Type B pancreatic cell (in vitro differentiated cells): Measurements from ENCODE around the gene CPNE4. TPM values are rescaled to one million over a fixed set of nuclear protein-coding genes. Genes with fewer than 3 reads are reported as not detected.

Experiments used
- DNase-seq: peaks from one replicate; pipeline ENCODE4 v3.0.0; 2021; ENCODE audit warnings: mixed read lengths; ENCODE audit not compliant: unreplicated experiment; ENCODE audit errors: extremely low spot score
- H3K27ac Mint-ChIP-seq: 2 replicates; pipeline ENCODE4 v1.8.0; 2021; ENCODE audit warnings: mild to moderate bottlenecking, mixed read lengths
- H3K27me3 Mint-ChIP-seq: 2 replicates; pipeline ENCODE4 v1.8.0; 2021; ENCODE audit warnings: mixed read lengths
- H3K36me3 Mint-ChIP-seq: 2 replicates; pipeline ENCODE4 v1.8.0; 2021; ENCODE audit warnings: mixed read lengths
- H3K4me1 Mint-ChIP-seq: one replicate; pipeline ENCODE4 v1.8.0; 2021; ENCODE audit warnings: mixed read lengths; ENCODE audit not compliant: unreplicated experiment
- H3K4me3 Mint-ChIP-seq: 2 replicates; pipeline ENCODE4 v1.8.0; 2021; ENCODE audit warnings: mild to moderate bottlenecking, mixed read lengths
- H3K9me3 Mint-ChIP-seq: 2 replicates; pipeline ENCODE4 v1.8.0; 2021; ENCODE audit warnings: mixed read lengths
- total RNA-seq: library from RNA; stranded (reverse); gene quantifications from 2 replicates; pipeline ENCODE4 v1.2.1, GENCODE V29; 2021; ENCODE audit warnings: low replicate concordance
- TF ChIP-seq, protein P1 (sequence below): fragments of 200-600 bp; sonication (generic); conservative IDR thresholded peaks from 2 replicates; pipeline ENCODE4 v1.5.0; 2021; ENCODE audit warnings: antibody characterized with exemption, mild to moderate bottlenecking

The CPNE4 gene
- total RNA-seq, 1 donor from 2014 or later, result 5.2 TPM

DNA sequence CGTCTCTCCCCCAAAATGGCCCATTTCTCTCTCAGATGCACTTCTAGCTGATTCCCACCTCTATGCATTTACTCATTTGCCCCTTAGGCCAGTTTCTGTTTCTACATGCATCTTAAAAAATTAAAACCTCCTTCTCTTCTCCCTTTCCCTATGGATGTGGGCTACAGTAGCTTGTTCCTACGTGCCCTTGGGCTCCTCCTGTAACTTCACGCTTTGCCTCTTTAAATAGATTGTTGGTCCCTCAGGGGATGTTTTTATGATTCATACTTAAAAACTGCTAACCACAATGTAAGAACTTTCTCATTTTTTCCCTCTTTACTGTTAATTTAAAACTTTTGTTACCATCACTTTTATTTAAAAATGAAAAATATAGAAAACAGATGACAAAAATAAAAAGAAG, 346.4 kb downstream of the CPNE4 start:
- DNase-seq, result no peak
- H3K36me3 Mint-ChIP-seq, result no peaks in the 10 kb centered on the region
- H3K4me3 Mint-ChIP-seq, result no peak overlapping the region
- H3K27me3 Mint-ChIP-seq, result peaks cover 10% of the 10 kb centered on the region
- no peak overlapping the region for H3K27ac Mint-ChIP-seq
- peaks cover 8% of the 10 kb centered on the region for H3K9me3 Mint-ChIP-seq
- TF ChIP-seq, protein P1, sequence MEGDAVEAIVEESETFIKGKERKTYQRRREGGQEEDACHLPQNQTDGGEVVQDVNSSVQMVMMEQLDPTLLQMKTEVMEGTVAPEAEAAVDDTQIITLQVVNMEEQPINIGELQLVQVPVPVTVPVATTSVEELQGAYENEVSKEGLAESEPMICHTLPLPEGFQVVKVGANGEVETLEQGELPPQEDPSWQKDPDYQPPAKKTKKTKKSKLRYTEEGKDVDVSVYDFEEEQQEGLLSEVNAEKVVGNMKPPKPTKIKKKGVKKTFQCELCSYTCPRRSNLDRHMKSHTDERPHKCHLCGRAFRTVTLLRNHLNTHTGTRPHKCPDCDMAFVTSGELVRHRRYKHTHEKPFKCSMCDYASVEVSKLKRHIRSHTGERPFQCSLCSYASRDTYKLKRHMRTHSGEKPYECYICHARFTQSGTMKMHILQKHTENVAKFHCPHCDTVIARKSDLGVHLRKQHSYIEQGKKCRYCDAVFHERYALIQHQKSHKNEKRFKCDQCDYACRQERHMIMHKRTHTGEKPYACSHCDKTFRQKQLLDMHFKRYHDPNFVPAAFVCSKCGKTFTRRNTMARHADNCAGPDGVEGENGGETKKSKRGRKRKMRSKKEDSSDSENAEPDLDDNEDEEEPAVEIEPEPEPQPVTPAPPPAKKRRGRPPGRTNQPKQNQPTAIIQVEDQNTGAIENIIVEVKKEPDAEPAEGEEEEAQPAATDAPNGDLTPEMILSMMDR, result no peak
- no peaks in the 10 kb centered on the region for H3K4me1 Mint-ChIP-seq

DNA sequence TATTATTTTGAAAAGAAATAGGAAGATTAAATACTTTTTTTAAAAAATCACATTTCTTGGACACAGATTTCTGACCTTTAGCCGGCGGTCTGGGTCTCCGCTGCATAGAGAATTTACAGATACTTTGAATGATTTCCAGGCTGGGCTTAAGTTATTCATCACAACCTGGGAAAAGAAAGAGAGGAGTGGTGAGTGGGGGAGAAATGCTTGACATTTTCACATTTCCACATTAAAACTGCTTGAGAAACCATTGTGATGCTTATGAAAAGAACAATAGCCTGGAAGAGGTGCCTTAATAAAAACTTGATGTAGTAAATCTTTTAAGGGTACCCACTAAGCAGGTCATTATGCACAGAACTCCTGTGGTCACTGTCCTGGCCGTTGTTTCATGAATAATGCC, 365.2 kb downstream of the CPNE4 start:
- DNase-seq, result no peak
- peaks cover 11% of the 10 kb centered on the region for H3K27me3 Mint-ChIP-seq
- no peaks in the 10 kb centered on the region for H3K9me3 Mint-ChIP-seq
- no peaks in the 10 kb centered on the region for H3K36me3 Mint-ChIP-seq
- H3K4me1 Mint-ChIP-seq, result no peaks in the 10 kb centered on the region
- H3K27ac Mint-ChIP-seq, result no peak overlapping the region
- TF ChIP-seq, protein P1, result no peak
- H3K4me3 Mint-ChIP-seq, result no peak overlapping the region

DNA sequence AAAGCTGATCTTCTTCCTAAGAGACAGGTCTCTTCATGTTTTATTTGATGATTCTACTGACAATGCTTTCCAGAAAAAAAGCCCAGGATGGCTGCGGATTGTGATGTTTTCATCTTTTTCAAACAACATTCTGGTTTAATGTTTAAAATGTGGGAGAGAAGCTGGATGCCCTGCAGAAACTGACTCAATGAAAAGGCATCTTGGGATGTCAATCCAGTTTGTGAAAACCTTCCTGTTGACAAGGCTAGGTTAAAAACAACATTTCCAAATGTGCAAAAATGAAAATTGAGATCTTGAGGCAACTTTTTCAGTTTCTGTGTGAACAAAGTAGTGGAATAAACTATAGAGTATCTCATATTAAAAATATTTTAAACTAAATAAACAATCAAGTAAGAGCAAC, 376.0 kb downstream of the CPNE4 start:
- H3K27me3 Mint-ChIP-seq, result no peaks in the 10 kb centered on the region
- no peaks in the 10 kb centered on the region for H3K4me1 Mint-ChIP-seq
- TF ChIP-seq, protein P1, result no peak
- DNase-seq, result no peak
- peaks cover 11% of the 10 kb centered on the region for H3K9me3 Mint-ChIP-seq
- H3K36me3 Mint-ChIP-seq, result no peaks in the 10 kb centered on the region
- no peak overlapping the region for H3K4me3 Mint-ChIP-seq
- no peak overlapping the region for H3K27ac Mint-ChIP-seq

DNA sequence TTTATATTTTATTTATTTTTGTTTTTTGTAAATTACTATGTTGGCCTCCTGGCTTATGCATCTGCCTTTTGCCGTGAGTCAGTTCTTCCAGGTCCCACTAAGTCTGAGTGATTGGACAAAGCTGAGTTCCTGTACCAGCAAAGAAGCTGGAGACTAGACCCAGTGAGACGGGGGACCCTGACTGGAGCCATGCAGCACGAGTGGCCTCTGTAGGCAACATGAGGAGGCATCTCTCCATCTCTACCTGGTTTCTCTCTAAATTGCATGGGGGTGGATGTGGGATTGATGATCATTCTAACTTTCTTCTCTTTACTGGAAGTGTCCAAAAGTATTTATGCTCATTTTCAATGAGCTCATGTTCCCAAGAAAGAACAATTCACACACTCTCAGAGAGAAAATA, 376.7 kb downstream of the CPNE4 start:
- TF ChIP-seq, protein P1, result no peak
- DNase-seq, result no peak
- H3K27ac Mint-ChIP-seq, result no peak overlapping the region
- H3K36me3 Mint-ChIP-seq, result no peaks in the 10 kb centered on the region
- H3K9me3 Mint-ChIP-seq, result peaks cover 11% of the 10 kb centered on the region
- H3K27me3 Mint-ChIP-seq, result no peaks in the 10 kb centered on the region
- H3K4me3 Mint-ChIP-seq, result no peak overlapping the region
- H3K4me1 Mint-ChIP-seq, result no peaks in the 10 kb centered on the region

DNA sequence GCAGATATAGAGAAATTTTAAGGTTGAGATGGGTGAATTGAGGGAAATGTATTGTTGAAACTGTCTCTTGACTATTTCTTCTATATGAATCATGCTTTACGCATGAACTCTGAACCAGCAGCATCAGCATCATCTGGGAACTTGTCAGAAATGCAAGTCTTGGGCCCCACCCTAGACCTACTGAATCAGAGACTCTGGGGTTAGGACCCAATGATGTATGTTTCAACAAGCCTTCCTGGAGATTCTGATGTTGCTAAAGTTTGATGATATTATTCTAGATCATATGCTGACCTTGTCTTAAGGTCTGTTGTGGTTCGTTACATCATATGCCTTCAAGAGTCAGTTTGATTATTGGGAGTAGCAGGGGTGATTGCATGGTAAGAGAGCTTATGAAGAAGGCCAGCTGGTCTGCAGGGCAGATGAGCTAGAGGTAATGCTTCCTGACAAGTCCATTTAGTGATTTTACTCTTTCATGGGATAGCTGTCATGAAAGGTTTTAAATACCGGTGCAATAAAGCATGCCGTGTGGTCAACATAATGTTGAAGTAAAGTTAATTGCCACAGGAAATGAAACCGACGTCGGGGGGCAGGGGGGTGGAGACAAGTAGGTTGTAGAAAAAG, 379.6 kb downstream of the CPNE4 start:
- H3K4me1 Mint-ChIP-seq, result no peaks in the 10 kb centered on the region
- no peak for DNase-seq
- H3K4me3 Mint-ChIP-seq, result no peak overlapping the region
- no peaks in the 10 kb centered on the region for H3K36me3 Mint-ChIP-seq
- no peak overlapping the region for H3K27ac Mint-ChIP-seq
- TF ChIP-seq, protein P1, result no peak
- peaks cover 4% of the 10 kb centered on the region for H3K9me3 Mint-ChIP-seq
- H3K27me3 Mint-ChIP-seq, result no peaks in the 10 kb centered on the region

DNA sequence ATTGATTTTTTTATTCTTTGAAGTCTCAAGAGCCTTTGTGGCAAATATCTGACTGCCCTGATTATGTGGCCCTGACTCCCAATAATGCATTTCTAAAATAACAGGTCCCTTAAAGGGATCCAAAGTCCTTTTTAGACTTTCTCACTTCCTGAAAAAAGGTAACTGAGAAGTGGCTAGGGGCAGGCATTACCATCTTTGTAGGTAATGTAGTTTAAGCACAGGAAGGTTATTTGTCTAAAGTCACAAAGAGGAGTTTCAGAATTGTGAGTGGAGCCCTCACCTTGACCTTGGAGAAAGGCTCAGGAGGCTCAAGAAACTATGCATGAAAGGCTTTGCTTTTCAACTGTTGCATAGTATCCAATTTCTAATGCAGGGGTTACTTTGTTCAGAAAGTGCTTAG, 389.2 kb downstream of the CPNE4 start:
- no peak overlapping the region for H3K27ac Mint-ChIP-seq
- no peak overlapping the region for H3K4me3 Mint-ChIP-seq
- no peaks in the 10 kb centered on the region for H3K36me3 Mint-ChIP-seq
- H3K4me1 Mint-ChIP-seq, result no peaks in the 10 kb centered on the region
- DNase-seq, result no peak
- TF ChIP-seq, protein P1, result no peak
- peaks cover 7% of the 10 kb centered on the region for H3K27me3 Mint-ChIP-seq
- no peaks in the 10 kb centered on the region for H3K9me3 Mint-ChIP-seq
